SW 1271 (cell line): ENCODE results near the gene EPHB1.

ENCODE experiments used
- DNase-seq, 2 experiments: peaks; one replicate each; lab custom pipeline; 2025; lab: John Stamatoyannopoulos, UW

EPHB1 gene

GRCh38 chr3:134850761-134851160 lies 55.7 kb downstream of the EPHB1 start:
- no peak for DNase-seq

- no peak for DNase-seq
Observed at GRCh38 chr3:134852132-134852531, 57.1 kb downstream of the EPHB1 start.

DNA sequence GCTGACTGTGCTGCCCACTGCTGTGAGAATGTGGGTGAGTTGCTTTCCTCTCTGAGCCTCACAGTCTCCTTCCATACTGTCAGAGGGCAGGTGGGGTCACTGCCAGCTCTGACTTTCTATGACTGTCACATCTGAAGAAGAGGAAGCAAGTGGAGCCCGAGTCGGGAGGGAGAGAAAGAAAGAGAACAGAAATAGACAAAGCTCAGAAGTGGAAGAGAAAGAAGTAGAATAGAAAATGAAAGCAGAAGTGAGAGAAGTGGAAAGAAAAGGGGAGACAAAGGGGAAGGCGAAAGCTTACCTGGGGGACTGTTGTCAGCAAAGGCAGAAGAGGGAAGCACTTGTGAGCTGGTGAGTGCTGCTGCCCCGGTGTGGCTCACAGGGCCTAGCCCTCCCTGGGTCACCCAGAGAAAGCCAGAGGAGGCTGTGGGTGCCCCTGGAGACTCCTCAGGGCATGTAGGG lies 57.9 kb downstream of the EPHB1 start:
- no peak for DNase-seq

DNA sequence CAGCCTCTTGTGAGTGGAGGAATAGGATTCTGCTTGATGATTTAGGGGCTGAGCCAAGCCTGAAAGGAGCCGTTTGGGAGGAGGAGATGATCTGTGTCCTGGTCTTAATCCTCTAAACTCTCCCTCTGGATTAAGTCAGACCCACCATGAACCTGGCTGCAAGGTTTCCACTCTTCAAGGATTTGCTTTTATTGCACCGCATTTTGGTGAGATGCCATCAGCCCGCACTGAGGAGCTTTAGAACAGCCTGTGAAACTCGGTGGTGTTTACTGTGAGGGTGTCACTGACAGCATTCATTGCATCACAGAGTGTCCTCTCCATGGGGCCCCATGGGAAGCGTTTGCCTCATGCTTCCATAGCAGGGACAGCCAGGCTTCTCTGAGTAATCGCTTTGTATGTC lies 59.2 kb downstream of the EPHB1 start:
- DNase-seq = no peak

DNA sequence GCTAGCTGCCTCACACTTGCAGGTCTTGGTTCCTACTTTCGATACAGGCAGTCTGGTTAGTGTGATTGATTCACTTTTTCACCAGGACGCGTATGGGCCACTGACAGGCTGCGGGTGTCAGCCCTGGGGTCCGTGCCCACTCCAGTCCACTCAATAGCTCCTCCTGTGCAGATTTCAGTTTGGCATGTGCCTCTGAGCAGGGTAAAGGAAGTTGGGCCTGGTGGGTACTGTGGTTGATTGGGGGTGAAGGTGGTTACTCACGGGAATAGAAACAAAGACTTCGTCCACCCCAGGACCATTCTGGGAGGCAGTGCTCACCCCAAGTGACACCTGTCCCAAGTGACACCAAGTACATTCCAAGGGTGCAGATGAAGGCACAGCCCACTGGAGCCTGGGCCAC lies 62.3 kb downstream of the EPHB1 start:
- DNase-seq = no peak

DNA sequence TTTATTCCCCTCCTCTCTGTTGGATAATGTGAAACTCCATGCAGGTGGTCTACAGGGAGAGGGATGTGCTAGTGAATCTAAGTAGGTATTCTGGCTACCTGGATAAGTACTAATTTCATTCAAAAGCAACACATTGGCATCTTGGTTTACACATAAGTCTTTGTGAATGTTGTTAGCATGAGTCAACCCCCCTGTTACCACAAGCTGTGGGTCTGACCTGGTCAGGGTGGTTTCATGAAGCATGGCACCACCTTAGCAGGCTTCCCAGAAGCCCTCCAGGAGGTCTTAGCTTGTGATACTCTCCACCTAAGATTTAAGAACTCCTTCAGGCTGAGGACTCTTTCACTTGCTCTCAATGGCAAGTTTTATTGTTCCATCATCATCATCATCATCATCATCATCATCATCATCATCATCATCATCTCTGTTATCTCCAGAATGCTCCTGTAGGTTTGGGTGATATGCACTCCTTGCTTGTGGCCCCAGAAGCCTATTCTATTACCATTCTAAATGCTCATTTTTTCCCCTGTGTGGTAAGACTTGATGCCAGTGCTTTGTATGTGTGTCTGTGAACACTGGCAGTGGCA lies 62.8 kb downstream of the EPHB1 start:
- DNase-seq = no peak

GRCh38 chr3:134858441-134859035 lies 63.5 kb downstream of the EPHB1 start:
- DNase-seq = no peak

- DNase-seq = no peak
Observed at GRCh38 chr3:134859341-134859740, 64.3 kb downstream of the EPHB1 start.

GRCh38 chr3:134860141-134860540 lies 65.1 kb downstream of the EPHB1 start:
- DNase-seq = no peak

DNA sequence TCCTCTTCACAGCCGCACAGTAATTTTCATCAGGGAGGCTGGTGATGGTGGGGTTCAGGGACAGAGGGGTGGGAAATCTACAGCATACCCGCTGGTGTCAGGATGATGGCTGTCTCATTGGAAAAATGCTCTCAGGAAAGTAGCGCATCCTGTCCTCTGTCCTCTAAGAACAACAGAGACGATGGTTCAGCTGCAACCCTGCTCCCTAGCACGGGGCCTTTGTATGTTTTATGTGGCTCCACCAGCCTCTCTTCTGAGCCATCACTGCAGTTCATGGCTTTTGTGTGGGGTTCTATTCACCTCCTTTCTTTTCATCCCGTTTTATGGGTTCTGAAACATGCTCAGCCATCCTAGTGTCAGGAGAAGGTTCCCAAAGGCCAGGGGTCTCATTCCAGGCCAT lies 68.9 kb downstream of the EPHB1 start:
- DNase-seq = no peak

DNA sequence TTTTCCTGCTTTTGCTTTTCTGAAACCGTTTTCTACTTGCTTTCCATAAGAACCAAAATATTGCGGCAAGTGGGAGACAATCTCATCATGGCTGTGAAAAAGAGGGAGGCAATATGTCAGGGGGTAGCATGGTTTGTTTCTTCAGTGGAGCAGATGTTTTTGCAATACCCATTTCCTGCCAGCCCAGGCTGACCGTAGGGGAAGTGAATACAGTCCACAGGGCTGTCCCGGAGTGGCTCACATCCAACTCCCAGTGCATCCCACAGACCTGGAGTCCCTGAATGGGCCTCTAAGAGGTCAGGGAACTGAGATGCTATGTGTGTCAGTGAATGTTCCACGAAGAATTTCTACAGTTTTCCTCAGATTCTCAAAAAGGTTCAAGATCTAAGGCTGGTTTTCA lies 69.6 kb downstream of the EPHB1 start:
- no peak for DNase-seq

GRCh38 chr3:134867277-134867676 lies 72.2 kb downstream of the EPHB1 start:
- no peak for DNase-seq

GRCh38 chr3:134869153-134869726 lies 74.2 kb downstream of the EPHB1 start:
- DNase-seq = no peak

- DNase-seq = no peak
Observed at GRCh38 chr3:134871818-134872217, 76.8 kb downstream of the EPHB1 start.

DNA sequence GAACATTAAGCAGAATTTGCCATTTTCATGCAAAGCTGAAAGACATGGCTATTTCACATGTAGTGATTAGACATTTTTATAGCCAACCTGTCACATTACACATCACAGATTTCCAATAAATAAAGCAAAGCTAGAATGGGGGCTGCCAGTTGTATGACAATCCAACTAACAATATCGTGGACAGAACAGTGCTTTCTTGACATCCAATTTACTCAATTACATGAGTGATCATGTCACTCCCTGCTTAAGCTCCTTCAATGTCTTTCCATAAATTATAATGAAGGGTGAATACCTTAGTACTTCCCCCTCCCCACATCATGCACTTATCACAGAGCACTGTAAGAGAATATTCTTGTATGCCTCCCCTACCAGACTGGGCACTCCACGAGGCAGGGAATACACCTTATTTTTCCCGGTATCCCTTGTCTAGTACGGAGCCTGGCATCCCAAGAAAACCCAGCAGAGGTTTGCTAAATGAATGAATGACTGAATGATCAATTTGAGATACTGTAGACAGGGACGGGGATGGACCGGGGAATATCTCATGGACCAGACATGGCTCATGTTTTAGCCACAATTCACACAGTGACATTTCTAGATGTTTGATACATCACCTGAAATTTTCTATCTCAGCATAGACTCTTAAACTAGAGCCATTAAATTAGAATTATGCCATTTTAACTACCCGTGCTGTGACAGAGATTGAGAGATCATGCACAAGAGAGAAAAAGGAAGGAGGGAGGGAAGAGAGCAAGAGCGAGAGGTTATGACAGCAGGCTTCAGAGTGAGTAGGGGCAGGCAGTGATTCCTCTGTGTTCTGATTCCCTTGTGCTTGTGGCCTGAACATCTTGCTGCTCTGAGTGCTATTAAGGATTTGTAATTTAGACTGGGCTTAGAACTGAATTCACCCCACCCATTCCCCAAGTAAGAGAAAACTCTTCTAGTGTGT lies 77.7 kb downstream of the EPHB1 start:
- DNase-seq = no peak

GRCh38 chr3:134873789-134874188 lies 78.7 kb downstream of the EPHB1 start:
- no peak for DNase-seq

GRCh38 chr3:134874737-134875413 lies 79.8 kb downstream of the EPHB1 start:
- DNase-seq = no peak

- no peak for DNase-seq
Observed at GRCh38 chr3:134876836-134877235, 81.8 kb downstream of the EPHB1 start.

DNA sequence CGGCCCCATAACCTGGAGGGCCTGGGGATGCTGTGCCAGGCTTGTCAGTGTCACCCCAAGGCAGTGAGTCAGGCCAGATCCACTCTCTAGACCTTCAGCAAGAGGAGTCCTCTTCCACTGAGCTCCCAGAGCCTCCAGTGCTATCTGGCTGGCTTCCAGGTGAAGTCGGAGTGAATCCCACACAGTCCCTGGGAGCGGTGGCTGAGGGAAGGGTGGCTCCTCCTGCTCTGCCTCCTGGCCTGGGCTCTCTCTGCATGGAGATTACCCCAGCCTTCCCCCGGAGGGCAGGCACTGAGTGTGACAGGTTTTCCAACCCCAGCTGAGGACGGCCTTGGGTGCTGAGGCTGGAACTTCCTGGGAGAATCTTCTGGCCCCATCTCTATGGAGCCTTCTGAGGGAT lies 82.7 kb downstream of the EPHB1 start:
- DNase-seq = no peak

GRCh38 chr3:134879990-134880389 lies 84.9 kb downstream of the EPHB1 start:
- DNase-seq = no peak

GRCh38 chr3:134880431-134880830 lies 85.4 kb downstream of the EPHB1 start:
- DNase-seq = no peak

DNA sequence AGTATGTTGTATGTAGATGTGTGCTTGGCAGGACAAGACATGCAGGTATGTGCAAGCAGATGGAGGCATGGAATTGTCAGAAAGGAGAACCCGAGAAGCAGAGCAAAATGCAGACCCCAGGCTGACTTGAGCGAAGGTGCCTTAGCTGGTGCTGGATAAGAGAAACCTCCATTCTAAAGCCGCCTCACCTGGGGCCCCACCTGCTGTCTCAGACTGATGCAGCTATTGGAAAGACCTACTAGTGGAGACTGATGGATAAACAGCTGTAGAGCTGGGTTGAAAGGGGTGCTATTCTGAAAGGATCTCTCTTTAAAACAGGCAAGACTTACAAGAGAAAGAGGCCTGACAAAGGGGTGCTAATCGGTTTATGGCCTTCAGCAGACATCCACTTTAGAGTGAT lies 86.2 kb downstream of the EPHB1 start:
- DNase-seq = no peak
